Measurements from ENCODE around the gene ANO10.
"Not testable (repeated sequence)": the region's sequence is repeated elsewhere in the genome, so short reads cannot be mapped to it uniquely, and the experiment has no call there.

Gene ANO10, protein sequence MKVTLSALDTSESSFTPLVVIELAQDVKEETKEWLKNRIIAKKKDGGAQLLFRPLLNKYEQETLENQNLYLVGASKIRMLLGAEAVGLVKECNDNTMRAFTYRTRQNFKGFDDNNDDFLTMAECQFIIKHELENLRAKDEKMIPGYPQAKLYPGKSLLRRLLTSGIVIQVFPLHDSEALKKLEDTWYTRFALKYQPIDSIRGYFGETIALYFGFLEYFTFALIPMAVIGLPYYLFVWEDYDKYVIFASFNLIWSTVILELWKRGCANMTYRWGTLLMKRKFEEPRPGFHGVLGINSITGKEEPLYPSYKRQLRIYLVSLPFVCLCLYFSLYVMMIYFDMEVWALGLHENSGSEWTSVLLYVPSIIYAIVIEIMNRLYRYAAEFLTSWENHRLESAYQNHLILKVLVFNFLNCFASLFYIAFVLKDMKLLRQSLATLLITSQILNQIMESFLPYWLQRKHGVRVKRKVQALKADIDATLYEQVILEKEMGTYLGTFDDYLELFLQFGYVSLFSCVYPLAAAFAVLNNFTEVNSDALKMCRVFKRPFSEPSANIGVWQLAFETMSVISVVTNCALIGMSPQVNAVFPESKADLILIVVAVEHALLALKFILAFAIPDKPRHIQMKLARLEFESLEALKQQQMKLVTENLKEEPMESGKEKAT

DNA sequence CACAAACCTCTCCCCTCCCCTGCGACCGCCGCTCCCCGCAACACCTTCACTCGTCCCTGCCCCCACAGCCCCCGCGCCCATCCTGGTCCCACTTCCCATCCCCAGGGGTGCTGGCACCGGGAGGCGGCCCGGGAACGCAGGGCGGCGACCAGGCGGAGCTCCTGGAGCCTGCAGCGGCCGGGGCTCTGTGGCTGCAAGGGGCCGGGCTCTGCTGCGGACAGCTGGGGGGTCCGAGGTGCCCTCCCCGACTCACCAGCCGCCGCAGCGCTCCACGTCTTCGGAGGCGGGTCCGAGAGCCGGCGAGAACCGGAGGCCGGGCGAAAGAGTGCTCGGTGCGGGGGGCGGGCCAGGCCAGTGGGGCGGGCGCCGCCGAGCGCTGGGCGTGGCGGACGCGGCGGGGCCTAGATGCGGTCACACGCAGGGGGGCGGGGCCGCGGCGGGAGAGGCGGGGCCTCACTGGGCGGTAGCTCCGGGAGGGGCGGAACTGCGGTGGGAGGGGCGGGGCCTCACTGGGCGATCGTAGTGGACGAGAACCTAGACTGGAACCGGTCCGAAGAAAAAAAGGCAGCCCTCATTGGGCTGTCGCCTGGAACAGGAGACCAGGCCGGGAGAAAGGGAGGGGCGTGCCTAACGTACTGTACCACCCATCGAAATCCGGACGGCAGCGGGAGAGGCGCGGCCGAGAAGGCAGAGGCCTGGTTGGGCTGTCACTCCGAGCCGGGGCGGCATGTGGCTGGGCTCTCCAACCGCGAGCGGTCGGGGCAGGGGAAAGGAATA lies at the start of gene ANO10:
Gene ANO10 (minus strand): TSS at position 356 of the 777 bp plus-strand sequence. CDS start 16,159 bp downstream, outside the sequence.
- peak within 1 kb of the TSS; percentile 72 for H3K4me3 ChIP-seq (replicated peaks; ENCODE audit: low read depth, low read length)
- peak; percentile 97 for DNase-seq (ENCODE audit: extremely low read depth, low read depth)
- TF ChIP-seq, protein P1, sequence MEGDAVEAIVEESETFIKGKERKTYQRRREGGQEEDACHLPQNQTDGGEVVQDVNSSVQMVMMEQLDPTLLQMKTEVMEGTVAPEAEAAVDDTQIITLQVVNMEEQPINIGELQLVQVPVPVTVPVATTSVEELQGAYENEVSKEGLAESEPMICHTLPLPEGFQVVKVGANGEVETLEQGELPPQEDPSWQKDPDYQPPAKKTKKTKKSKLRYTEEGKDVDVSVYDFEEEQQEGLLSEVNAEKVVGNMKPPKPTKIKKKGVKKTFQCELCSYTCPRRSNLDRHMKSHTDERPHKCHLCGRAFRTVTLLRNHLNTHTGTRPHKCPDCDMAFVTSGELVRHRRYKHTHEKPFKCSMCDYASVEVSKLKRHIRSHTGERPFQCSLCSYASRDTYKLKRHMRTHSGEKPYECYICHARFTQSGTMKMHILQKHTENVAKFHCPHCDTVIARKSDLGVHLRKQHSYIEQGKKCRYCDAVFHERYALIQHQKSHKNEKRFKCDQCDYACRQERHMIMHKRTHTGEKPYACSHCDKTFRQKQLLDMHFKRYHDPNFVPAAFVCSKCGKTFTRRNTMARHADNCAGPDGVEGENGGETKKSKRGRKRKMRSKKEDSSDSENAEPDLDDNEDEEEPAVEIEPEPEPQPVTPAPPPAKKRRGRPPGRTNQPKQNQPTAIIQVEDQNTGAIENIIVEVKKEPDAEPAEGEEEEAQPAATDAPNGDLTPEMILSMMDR (IDR thresholded peaks at IDR 0.05; ENCODE audit: low read depth, low read length, missing control alignments) = no peak

DNA sequence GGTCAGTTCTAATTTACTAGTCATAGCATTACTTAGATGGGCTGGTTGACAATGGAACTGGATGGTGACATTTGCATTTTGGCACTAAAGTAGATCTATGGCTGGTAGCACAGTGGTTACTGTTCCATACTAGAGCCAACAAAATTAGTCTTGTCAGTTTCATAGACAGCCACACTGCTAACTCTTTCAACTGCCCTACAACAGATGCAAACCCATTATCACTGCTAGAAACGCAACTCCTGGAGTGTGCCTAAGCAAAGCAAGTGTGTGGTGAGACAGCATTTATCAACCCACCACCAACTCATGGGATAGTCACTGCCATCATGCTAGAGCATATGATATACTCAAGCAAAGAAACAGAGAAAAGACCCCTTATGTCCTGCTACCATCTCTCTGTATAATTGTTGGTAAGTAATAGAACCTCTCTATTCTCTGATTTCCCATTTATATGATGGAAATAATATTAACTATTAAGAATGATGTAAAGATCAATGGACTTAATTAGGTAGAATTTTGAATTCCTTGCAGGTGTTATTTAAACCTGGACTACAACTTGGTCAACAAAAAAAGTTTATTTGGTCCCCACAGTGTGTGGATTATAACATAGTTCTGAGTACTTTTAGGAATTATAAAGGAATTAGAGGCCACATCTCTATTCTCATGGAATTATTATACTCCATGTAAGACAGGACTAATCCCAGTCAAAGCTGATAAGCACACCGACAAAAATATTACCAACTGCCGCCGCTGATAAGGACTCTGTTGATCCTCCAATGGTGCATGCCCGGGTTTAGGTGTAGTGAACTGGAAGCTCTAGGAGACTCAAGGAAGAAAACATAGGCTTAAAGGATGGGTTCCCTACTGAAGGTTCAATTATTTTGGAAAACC lies 49.1 kb upstream of the ANO10 start:
- H3K4me3 ChIP-seq (replicated peaks; ENCODE audit: low read depth, low read length) = no peak overlapping the region
- no peak for DNase-seq (ENCODE audit: extremely low read depth, low read depth)
- TF ChIP-seq, protein P1 (IDR thresholded peaks at IDR 0.05; ENCODE audit: low read depth, low read length, missing control alignments) = no peak

DNA sequence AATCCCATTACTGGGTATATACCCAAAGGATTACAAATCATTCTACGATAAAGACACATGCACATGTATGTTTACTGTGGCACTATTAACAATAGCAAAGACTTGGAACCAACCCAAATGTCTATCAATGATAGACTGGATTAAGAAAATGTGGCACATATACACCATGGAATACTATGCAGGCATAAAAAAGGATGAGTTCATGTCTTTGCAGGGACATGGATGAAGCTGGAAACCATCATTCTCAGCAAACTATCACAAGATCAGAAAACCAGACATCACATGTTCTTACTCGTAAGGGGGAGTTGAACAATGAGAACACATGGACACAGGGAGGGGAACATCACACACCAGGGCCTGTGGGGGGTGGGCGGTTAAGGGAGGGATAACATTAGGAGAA lies 43.2 kb upstream of the ANO10 start:
- H3K4me3 ChIP-seq (replicated peaks; ENCODE audit: low read depth, low read length); DNase-seq (ENCODE audit: extremely low read depth, low read depth): not testable (repeated sequence)

DNA sequence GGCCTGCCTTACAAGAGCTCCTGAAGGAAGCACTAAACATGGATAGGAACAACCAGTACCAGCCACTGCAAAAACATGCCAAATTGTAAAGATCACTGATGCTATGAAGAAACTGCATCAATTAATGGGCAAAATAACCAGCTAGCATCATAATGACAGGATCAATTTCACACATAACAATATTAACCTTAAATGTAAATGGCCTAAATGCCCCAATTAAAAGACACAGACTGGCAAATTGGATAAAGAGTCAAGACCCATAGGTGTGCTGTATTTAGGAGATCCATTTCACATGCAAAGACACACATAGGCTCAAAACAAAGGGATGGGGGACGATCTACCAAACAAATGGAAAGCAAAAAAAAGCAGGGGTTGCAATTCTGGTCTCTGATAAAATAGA lies 39.6 kb upstream of the ANO10 start:
- not testable (repeated sequence) for H3K4me3 ChIP-seq (replicated peaks; ENCODE audit: low read depth, low read length); DNase-seq (ENCODE audit: extremely low read depth, low read depth)

DNA sequence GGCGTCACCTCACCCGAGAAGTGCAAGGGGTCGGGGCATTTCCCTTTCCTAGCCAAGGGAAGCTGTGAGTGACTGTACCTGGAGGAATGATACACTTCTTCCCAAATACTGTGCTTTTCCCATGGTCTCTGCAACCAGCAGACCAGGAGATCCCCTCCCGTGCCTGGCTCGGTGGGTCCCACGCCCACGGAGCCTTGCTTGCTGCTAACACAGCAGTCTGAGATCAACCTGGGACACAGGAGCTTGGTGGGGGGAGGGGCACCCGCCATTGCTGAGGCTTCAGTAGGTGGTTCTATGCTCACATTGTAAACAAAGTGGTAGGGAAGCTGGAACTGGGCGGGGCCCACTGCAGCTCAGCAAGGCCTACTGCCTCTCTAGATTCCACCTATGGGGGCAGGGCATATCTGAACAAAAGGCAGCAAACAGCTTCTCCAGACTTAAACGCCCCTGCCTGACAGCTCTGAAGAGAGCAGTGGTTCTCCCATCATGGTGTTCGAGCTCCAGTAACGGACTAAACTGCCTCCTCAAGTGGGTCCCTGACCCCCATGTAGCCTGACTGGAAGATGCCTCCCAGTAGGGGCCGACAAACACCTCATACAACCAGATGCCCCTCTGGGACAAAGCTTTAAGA lies 37.6 kb upstream of the ANO10 start:
- H3K4me3 ChIP-seq (replicated peaks; ENCODE audit: low read depth, low read length) = no peak overlapping the region
- TF ChIP-seq, protein P1 (IDR thresholded peaks at IDR 0.05; ENCODE audit: low read depth, low read length, missing control alignments) = no peak

DNA sequence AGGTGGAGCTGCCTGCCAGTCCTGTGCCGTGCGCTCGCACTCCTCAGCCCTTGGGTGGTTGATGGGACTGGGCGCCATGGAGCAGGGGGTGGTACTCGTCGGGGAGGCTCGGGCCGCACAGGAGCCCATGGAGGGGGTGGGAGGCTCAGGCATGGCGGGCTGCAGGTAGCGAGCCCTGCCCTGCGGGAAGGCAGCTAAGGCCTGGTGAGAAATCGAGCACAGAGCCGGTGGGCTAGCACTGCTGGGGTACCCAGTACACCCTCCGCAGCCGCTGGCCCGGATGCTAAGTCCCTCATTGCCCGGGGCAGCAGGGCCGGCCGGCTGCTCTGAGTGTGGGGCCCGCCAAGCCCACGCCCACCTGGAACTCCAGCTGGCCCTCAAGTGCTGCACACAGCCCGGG lies 34.6 kb upstream of the ANO10 start:
- H3K4me3 ChIP-seq (replicated peaks; ENCODE audit: low read depth, low read length) = not testable (repeated sequence)

More for the DNA sequence above, 37.6 kb upstream of the ANO10 start:
- no peak for DNase-seq (ENCODE audit: extremely low read depth, low read depth)

DNA sequence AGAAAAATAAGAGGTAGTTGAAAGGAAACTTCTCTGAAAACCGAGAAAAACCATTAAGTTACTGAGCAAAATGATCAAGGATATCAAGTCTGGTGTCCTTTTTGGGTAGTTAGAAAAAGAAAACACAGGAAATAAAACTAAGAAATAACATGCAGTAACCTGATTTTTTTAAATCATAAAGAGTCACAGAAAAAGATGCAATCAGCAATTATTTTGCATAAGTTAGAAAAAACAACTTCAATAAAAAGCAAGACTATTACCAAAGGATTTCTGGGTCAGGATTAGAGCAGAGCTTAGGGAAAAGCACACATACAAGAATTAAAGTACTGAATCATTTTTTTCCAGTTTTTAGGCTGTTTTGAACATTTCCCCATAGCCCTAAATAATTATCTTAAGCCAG lies 28.5 kb upstream of the ANO10 start:
- TF ChIP-seq, protein P1 (IDR thresholded peaks at IDR 0.05; ENCODE audit: low read depth, low read length, missing control alignments) = no peak
- no peak overlapping the region for H3K4me3 ChIP-seq (replicated peaks; ENCODE audit: low read depth, low read length)
- no peak for DNase-seq (ENCODE audit: extremely low read depth, low read depth)

More for the DNA sequence above, 34.6 kb upstream of the ANO10 start:
- DNase-seq (ENCODE audit: extremely low read depth, low read depth) = not testable (repeated sequence)

Measured in HFF-Myc (cell line).